Right ventricle myocardium inferior (tissue), 1 donor: ENCODE results near the gene EFL1. TPM values are rescaled to one million over a fixed set of nuclear protein-coding genes. Genes with fewer than 3 reads are reported as not detected.

Experiments
- ATAC-seq: fragments of 200-7000 bp; cut with Tn5 transposase; one replicate; pipeline ENCODE4 v1.9.1; 2020; ENCODE audit warnings: mild to moderate bottlenecking, moderate library complexity
- DNase-seq: peaks from one replicate; pipeline ENCODE4 v3.0.0; 2021; ENCODE audit errors: missing footprints
- intact Hi-C: fragments of 100-400 bp; cut with DNase I; formaldehyde crosslinking; loops from one replicate; pipeline ENCODE4 v1.11.0; 2022
- total RNA-seq: library from RNA; stranded (reverse); fragmentation: NEBNext Ultra II Directional; extraction: Animal tissue kit (Norgen Biotek cat#: 25700); gene quantifications from one replicate; pipeline ENCODE4 v1.2.1, GENCODE V29; 2021
- donor health status: DM: no; HTN: yes; CAD: no; lungs with severe emphysema.

EFL1 gene
- total RNA-seq, 1 donor from 2014 or later = 16.9 TPM

DNA sequence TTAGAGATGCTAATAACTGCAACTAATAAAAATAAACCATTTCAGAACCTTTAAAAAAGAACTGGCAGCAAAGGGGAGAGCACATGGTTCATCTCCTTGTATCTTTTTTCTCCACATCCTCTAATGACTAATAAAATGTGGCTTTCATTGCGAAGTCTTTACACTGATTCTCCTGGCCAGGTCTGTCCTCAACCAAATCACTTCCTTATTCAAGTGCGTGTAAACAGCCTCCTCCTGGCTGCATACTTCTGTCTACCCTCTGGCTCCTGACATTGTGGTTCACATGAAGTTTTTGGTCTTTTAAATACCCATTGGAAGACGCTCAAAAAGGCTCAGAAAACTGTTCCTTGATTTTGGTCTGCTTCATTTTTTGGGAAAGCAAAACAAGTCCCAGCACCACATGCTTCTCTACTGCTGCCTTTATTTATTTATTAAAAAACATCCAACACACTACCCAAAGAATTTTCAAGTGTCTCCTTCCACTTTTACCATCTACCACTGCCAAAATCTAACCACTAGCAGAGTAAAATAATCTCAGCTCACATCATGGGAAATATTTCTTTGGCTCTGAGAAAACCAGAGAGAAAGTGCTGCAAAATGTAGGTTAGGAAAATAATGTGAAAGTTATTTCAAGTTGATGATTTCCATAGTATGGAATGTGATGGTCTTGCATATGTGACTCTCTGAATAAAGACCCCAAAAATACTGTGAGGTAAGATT, 85.1 kb downstream of the EFL1 start:
- DNase-seq (no peak), ATAC-seq (no peak)
- intact Hi-C loops = no loop called here

- DNase-seq (no peak), ATAC-seq (no peak)
- intact Hi-C loops = no loop called here
Measured at GRCh38 chr15:82176542-82176941, 86.0 kb downstream of the EFL1 start.

- DNase-seq (no peak), ATAC-seq (no peak)
- intact Hi-C loops = no loop called here
Measured at GRCh38 chr15:82174471-82175235, 87.9 kb downstream of the EFL1 start.

DNA sequence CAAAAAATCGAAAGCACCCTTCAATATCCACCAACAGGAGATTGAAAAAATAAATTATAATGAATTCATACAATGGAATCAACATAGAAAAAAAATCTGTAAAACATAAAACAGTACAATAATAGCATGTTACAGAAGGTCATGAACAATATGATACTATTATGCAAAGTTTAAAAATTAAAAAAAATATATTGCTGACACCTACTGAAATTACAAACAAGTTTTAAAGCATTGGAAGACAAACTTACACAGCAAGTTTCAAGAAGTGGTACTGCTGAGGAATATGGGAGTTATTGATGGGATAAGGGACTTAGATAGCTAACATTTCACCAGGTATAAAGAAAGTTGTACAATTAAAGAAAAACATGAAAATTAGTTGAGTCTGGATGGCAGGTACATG, 89.4 kb downstream of the EFL1 start:
- intact Hi-C loops = no loop called here
- ATAC-seq (no peak), DNase-seq (no peak)

- intact Hi-C loops = no loop called here
- DNase-seq (no peak), ATAC-seq (no peak)
Measured at GRCh38 chr15:82172506-82172905, 90.0 kb downstream of the EFL1 start.

DNA sequence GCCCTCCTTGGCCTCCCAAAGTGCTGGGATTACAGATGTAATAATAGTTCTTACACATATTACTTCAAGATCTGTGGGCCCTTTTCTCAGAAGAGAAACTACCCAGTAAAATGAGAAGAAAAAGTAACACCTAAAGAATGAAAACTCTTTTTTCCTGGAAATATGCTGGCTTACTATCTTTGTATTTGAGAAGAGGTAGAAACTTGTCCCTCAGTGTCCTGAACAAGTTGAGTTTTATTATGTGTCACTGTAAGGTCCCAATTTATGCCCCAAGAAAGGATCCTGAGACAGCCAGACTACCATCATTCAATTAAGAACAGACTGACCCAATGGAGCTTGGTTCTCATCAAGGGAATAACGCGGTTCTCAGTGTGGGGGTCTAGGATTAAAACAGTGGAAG, 93.8 kb downstream of the EFL1 start:
- no peak for ATAC-seq
- DNase-seq = no peak
- intact Hi-C loops = no loop called here

DNA sequence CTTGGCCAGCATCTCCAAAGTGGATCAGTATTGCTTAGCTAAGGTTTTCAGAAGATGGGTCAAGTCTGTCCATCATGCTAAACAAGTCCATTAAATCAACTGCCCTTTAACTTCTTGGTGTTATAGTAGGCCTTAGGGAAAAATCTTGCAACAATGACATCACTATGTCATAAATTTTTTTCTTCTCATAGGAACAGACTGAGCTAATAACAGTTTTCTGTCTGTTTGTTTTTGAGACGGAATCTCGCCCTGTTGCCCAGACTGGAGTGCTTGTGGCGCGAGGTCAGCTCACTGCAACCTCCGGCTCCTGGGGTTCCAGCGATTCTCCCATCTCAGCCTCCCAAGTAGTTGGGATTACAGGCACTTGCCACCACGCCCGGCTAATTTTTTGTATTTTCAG, 94.2 kb downstream of the EFL1 start:
- no peak for DNase-seq
- ATAC-seq = no peak

GRCh38 chr15:82165948-82166376, 96.6 kb downstream of the EFL1 start:
- ATAC-seq (no peak), DNase-seq (no peak)
- intact Hi-C loops = no loop called here

More for the DNA sequence above, 94.2 kb downstream of the EFL1 start:
- intact Hi-C loops = no loop called here

DNA sequence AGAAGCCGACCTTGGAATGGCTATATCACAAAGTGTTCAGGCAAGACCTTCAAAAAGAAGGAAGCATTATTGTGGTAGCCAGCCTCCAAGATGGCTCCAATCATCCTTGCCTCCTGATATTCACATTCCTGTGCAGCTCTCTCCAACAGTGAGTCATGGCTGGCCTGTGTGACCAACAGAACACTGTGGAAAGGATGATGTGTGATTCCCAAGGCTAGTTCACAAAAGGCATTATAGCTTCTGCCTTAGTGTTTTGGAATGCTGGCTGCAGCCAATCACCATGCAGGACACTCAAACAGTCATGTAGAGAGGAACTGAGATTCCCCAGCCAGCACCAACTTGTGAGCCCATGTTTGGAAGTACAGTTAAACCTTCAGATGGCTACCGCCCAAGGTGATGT, 102.6 kb downstream of the EFL1 start:
- no peak for ATAC-seq
- intact Hi-C loops = no loop called here
- DNase-seq = no peak

DNA sequence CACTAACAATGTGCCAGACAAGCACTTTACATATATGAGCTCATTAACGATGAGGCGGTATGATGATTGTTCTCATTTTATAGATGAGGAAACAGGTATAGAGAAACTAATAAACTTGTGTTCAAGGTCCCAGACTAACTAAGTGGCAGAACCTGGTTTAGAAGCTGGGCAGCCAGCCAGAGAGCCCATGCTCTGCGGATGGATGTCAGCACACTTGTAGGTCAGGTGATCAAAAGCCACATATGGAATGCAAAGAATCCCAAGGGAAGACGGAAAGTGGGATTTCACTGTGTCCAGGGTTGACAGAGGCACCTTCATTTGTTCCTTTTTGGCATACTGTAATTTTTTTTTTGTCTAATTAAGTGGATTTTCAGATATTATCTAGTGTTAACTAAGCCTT, 103.7 kb downstream of the EFL1 start:
- ATAC-seq = no peak
- intact Hi-C loops = no loop called here
- no peak for DNase-seq

DNA sequence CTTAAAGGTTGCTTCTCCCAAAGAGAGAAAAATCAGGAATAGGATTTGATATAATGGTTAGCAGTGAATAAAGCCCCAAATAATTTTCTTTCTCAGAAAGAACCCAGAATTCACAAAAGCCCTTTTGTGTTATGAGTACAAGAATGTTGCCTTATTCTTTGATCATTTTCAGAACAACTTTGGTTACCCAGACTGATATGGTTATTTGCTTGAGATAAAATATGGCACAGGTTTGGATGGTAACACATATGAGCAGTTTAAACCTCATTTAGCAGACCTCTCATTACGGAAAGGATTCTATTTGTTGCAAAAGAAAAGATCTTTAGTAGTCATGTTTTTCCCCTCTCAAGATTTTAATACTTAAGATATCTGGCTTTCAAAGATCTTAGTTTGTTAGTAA, 111.9 kb downstream of the EFL1 start:
- DNase-seq = no peak
- intact Hi-C loops = no loop called here

DNA sequence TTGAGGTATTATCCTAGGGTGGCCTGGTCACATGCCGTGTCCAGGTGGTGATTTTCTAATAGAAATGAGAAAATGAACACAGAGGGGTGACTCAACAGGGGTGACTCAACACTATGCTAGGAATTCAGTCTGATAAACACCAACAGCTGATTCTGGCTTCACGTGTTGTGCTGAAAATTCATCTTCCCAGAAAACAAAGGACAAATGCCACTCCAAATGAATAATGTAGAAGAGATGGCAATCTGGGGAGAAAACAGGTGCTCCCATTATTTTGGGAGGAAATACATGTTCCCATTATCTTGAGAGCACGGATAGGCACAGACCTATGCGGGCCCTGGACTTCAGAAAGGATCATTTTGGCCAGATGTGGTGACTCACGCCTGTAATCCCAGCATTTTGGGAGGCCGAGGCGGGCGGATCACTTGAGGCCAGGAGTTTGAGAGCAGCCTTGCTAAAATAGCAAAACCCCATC, 115.5 kb downstream of the EFL1 start:
- ATAC-seq (no peak), DNase-seq (no peak)

More for the DNA sequence above, 111.9 kb downstream of the EFL1 start:
- no peak for ATAC-seq

GRCh38 chr15:82146576-82146975, 116.0 kb downstream of the EFL1 start:
- intact Hi-C loops = no loop called here
- ATAC-seq = no peak
- DNase-seq = no peak

More for the DNA sequence above, 115.5 kb downstream of the EFL1 start:
- intact Hi-C loops = no loop called here

GRCh38 chr15:82143390-82144385, 118.8 kb downstream of the EFL1 start:
- no peak for ATAC-seq
- intact Hi-C loops = loop anchor here (5.0 kb wide), 1 partner anchor 661 kb away; no protein-coding TSS in a partner anchor

GRCh38 chr15:82140886-82141285, 121.6 kb downstream of the EFL1 start:
- intact Hi-C loops = loop anchor here (5.0 kb wide), 1 partner anchor 659 kb away; no protein-coding TSS in a partner anchor
- DNase-seq = no peak
- ATAC-seq = no peak

More at GRCh38 chr15:82143390-82144385, 118.8 kb downstream of the EFL1 start:
- DNase-seq = no peak

- intact Hi-C loops = loop anchor here (5.0 kb wide), 1 partner anchor 658 kb away; no protein-coding TSS in a partner anchor
- no peak for ATAC-seq
- no peak for DNase-seq
Measured at GRCh38 chr15:82139823-82140268, 122.7 kb downstream of the EFL1 start.

- ATAC-seq = no peak
- intact Hi-C loops = no loop called here
- DNase-seq = no peak
Measured at GRCh38 chr15:82138306-82138705, 124.2 kb downstream of the EFL1 start.

- no peak for DNase-seq
- no peak for ATAC-seq
- intact Hi-C loops = no loop called here
Measured at GRCh38 chr15:82137261-82137660, 125.3 kb downstream of the EFL1 start.

DNA sequence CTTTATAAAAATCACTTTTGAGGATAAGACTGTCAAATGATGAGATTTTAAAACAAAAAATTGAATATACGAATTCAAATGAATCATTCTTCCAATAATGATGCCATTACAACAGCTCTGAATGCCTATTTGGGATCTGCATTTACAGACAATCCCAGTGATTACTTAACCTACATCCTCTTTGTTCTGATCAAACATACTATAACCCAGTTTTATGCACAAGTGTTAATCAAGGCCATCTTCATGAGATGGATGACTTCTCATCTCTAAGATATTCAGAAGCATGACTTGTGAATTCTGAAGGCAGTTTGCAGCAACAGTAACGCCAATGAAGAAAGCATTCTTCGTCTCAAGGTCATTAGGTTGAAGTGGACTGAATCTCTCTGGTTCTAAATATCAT, 126.4 kb downstream of the EFL1 start:
- DNase-seq = no peak
- intact Hi-C loops = no loop called here
- ATAC-seq = no peak
